ENCODE results near the gene PACRG.

DNA sequence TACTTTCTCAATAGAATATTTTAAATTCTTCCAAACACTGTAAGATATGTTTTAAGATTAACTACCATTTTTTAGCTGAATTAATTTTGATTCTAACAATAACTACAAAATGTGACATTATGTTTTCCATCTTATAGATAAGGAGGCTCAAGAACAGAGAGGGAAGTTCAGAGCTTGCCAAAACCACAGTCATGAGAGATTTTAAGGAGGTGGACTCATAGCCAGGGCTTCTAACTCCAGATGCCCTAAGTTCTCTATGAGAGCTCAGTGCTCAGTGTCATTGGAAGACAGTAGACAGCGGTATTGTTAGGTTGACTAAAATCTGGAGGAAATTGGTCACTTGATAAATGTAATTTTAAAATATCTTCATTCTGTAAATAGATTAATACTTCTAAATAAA, 144.2 kb downstream of the PACRG start:
- TF ChIP-seq, protein P1, sequence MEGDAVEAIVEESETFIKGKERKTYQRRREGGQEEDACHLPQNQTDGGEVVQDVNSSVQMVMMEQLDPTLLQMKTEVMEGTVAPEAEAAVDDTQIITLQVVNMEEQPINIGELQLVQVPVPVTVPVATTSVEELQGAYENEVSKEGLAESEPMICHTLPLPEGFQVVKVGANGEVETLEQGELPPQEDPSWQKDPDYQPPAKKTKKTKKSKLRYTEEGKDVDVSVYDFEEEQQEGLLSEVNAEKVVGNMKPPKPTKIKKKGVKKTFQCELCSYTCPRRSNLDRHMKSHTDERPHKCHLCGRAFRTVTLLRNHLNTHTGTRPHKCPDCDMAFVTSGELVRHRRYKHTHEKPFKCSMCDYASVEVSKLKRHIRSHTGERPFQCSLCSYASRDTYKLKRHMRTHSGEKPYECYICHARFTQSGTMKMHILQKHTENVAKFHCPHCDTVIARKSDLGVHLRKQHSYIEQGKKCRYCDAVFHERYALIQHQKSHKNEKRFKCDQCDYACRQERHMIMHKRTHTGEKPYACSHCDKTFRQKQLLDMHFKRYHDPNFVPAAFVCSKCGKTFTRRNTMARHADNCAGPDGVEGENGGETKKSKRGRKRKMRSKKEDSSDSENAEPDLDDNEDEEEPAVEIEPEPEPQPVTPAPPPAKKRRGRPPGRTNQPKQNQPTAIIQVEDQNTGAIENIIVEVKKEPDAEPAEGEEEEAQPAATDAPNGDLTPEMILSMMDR (conservative IDR thresholded peaks at IDR 0.05 in 1 of 2, IDR thresholded peaks at IDR 0.05 in 1 of 2; ENCODE audit: extremely low read depth in 1 of 2, insufficient read depth in 1 of 2, low read depth in 1 of 2, low read length in 2 of 2): no peak
- TF ChIP-seq EZH2 (IDR thresholded peaks at IDR 0.05; ENCODE audit: borderline replicate concordance, low read length): no peak
